Neural progenitor cell (in vitro differentiated cells): ENCODE data around the gene MAGI2. TPM values are rescaled to one million over a fixed set of nuclear protein-coding genes. Genes with fewer than 3 reads are reported as not detected.

Experiments
- DNase-seq: peaks from one replicate; pipeline ENCODE4 v3.0.0-alpha.2; 2016; ENCODE audit warnings: low spot score
- H2AFZ ChIP-seq: fragments of 200-600 bp; sonication (generic); replicated peaks from 2 replicates; pipeline ENCODE4 v1.6.1; 2016; ENCODE audit warnings: antibody characterized with exemption
- H3F3A ChIP-seq: fragments of 200-600 bp; sonication (generic); 2 replicates; pipeline ENCODE4 v1.6.1; 2016; ENCODE audit warnings: antibody characterized with exemption, low read depth
- H3K27ac ChIP-seq: fragments of 200-600 bp; sonication (generic); 2 replicates; pipeline ENCODE4 v1.5.1; 2016; ENCODE audit warnings: mild to moderate bottlenecking
- H3K27me3 ChIP-seq: fragments of 200-600 bp; sonication (generic); 2 replicates; pipeline ENCODE4 v1.6.1; 2016; ENCODE audit warnings: mild to moderate bottlenecking, moderate library complexity
- H3K36me3 ChIP-seq: fragments of 200-600 bp; sonication (generic); 2 replicates; pipeline ENCODE4 v1.5.1; 2016
- H3K4me1 ChIP-seq: fragments of 200-600 bp; sonication (generic); 2 replicates; pipeline ENCODE4 v1.6.1; 2016; ENCODE audit warnings: mixed run types
- H3K4me2 ChIP-seq: fragments of 200-600 bp; sonication (generic); 2 replicates; pipeline ENCODE4 v1.6.1; 2016
- H3K4me3 ChIP-seq: fragments of 200-600 bp; sonication (generic); 2 replicates; pipeline ENCODE4 v1.5.1; 2016
- H3K79me2 ChIP-seq: fragments of 200-600 bp; sonication (generic); 2 replicates; pipeline ENCODE4 v1.6.1; 2016; ENCODE audit warnings: low read depth
- H3K9ac ChIP-seq: fragments of 200-600 bp; sonication (generic); 2 replicates; pipeline ENCODE4 v1.6.1; 2016
- H3K9me3 ChIP-seq: fragments of 200-600 bp; sonication (generic); 2 replicates; pipeline ENCODE4 v1.5.1; 2016; ENCODE audit warnings: low read depth
- H4K20me1 ChIP-seq: fragments of 200-600 bp; sonication (generic); 2 replicates; pipeline ENCODE4 v1.6.1; 2016; ENCODE audit warnings: low read depth
- H3K27ac Mint-ChIP-seq: 3 replicates; pipeline ENCODE4 v1.8.0; 2021; ENCODE audit warnings: mixed read lengths
- H3K27me3 Mint-ChIP-seq: 2 replicates; pipeline ENCODE4 v1.8.0; 2022; ENCODE audit warnings: low read depth, mild to moderate bottlenecking, inconsistent platforms, moderate library complexity, mixed read lengths; ENCODE audit not compliant: insufficient read depth
- H3K36me3 Mint-ChIP-seq: 3 replicates; pipeline ENCODE4 v1.8.0; 2021; ENCODE audit warnings: mixed read lengths
- H3K4me1 Mint-ChIP-seq: 3 replicates; pipeline ENCODE4 v1.8.0; 2021; ENCODE audit warnings: mixed read lengths
- H3K4me3 Mint-ChIP-seq: 3 replicates; pipeline ENCODE4 v1.8.0; 2021; ENCODE audit warnings: mild to moderate bottlenecking, moderate library complexity, mixed read lengths
- H3K9me3 Mint-ChIP-seq: 3 replicates; pipeline ENCODE4 v1.8.0; 2020; ENCODE audit warnings: mixed read lengths
- EZH2 ChIP-seq: fragments of 200-600 bp; sonication (generic); IDR thresholded peaks from 2 replicates; pipeline ENCODE4 v1.6.1; 2017; ENCODE audit warnings: antibody characterized with exemption, mild to moderate bottlenecking, moderate library complexity
- EZH2phosphoT487 ChIP-seq: fragments of 200-600 bp; sonication (generic); IDR thresholded peaks from 2 replicates; pipeline ENCODE4 v1.6.1; 2017; ENCODE audit warnings: antibody characterized with exemption
- total RNA-seq: library from RNA; depleted of rRNA; stranded (reverse); fragments of >200 nt; gene quantifications from 2 replicates; pipeline ENCODE4 v1.2.3, GENCODE V29; 2015; ENCODE audit warnings: low replicate concordance
- TF ChIP-seq, protein P1 (sequence below): fragments of 200-600 bp; sonication (generic); IDR thresholded peaks from 2 replicates; pipeline ENCODE4 v1.5.1; 2017; ENCODE audit warnings: antibody characterized with exemption, mild to moderate bottlenecking

The MAGI2 gene
- total RNA-seq, 1 donor from 2014 or later, result 5.8 TPM

DNA sequence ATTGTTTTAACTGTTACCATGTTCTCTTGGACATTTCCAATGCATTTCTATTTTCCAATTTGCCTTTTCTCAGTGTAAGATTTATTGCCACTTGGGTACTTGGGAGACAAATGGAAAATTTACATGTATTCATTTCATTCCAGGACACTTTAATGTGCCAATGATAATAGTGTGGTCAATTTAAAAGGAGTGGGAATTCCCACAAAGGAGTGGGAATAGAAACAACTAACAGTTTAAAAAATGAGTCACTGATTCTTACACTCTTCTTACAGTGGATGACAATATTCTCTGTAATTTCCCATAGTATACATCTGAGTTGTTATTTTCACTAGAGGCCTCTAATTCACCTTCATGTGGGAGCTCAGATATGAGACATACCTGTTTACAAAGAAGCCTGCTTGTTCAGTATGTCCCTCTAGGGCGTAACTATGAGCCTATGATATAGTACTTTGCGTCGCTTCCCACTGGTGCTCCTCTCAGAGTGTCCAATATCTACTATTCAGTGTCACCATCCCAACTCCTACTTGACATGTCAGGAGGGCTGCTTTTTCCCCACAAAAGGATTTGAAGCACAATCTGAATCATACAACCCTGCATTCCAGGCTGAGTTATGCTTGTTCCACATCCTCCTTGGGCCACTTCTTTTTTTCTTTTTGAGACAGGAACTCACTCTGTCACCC is 1353.6 kb downstream of the MAGI2 start:
- Mint-ChIP-seq H3K9me3 (no peaks in the 10 kb centered on the region), H3K27me3 (peaks cover 4% of the 10 kb centered on the region), H3K36me3 (no peaks in the 10 kb centered on the region), H3K4me3 (no peak overlapping the region), H3K27ac (no peak overlapping the region), H3K4me1 (peaks cover 2% of the 10 kb centered on the region)
- Histone ChIP-seq H3K27ac (no peak overlapping the region), H3F3A (no peaks in the 10 kb centered on the region), H4K20me1 (no peaks in the 10 kb centered on the region), H3K4me1 (no peaks in the 10 kb centered on the region), H3K4me2 (no peak overlapping the region), H3K36me3 (no peaks in the 10 kb centered on the region), H3K9me3 (no peaks in the 10 kb centered on the region), H2AFZ (no peak overlapping the region), H3K79me2 (no peaks in the 10 kb centered on the region), H3K4me3 (no peak overlapping the region), H3K9ac (no peak overlapping the region), H3K27me3 (no peaks in the 10 kb centered on the region)
- TF ChIP-seq EZH2phosphoT487 (no peak), EZH2 (no peak)
- TF ChIP-seq, protein P1, sequence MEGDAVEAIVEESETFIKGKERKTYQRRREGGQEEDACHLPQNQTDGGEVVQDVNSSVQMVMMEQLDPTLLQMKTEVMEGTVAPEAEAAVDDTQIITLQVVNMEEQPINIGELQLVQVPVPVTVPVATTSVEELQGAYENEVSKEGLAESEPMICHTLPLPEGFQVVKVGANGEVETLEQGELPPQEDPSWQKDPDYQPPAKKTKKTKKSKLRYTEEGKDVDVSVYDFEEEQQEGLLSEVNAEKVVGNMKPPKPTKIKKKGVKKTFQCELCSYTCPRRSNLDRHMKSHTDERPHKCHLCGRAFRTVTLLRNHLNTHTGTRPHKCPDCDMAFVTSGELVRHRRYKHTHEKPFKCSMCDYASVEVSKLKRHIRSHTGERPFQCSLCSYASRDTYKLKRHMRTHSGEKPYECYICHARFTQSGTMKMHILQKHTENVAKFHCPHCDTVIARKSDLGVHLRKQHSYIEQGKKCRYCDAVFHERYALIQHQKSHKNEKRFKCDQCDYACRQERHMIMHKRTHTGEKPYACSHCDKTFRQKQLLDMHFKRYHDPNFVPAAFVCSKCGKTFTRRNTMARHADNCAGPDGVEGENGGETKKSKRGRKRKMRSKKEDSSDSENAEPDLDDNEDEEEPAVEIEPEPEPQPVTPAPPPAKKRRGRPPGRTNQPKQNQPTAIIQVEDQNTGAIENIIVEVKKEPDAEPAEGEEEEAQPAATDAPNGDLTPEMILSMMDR, result no peak
- DNase-seq, result no peak

DNA sequence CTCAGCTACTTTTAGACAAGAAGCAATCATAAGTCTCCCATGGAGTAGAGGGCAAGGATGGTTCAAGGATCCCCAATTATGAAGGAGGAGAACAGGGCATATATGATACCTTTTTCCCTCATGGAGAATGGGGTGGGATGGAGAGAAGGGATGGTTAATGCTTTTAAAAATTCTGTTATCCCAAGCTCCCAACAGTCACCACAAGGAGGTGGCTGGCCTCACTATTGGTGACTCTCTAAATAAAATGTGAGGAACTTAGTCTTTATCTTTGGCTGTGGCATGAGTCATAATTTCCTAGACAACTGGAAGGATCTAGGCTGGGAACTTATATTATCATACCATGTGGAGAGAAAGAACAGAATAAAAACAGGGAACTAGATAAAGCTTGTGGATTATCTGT is 1357.9 kb downstream of the MAGI2 start:
- no peak overlapping the region for H3K4me2 ChIP-seq
- no peak for DNase-seq
- no peaks in the 10 kb centered on the region for H3K36me3 Mint-ChIP-seq
- no peak overlapping the region for H2AFZ ChIP-seq
- TF ChIP-seq, protein P1, result no peak
- no peak for TF ChIP-seq EZH2phosphoT487
- TF ChIP-seq EZH2, result no peak
- no peaks in the 10 kb centered on the region for H3K36me3 ChIP-seq
- H3K4me3 ChIP-seq, result no peak overlapping the region
- H3K27ac ChIP-seq, result no peak overlapping the region
- H3K4me3 Mint-ChIP-seq, result no peak overlapping the region
- H3F3A ChIP-seq, result no peaks in the 10 kb centered on the region
- no peak overlapping the region for H3K9ac ChIP-seq
- H3K9me3 ChIP-seq, result no peaks in the 10 kb centered on the region
- no peaks in the 10 kb centered on the region for H3K27me3 ChIP-seq
- no peaks in the 10 kb centered on the region for H4K20me1 ChIP-seq
- H3K4me1 ChIP-seq, result no peaks in the 10 kb centered on the region
- peaks cover 4% of the 10 kb centered on the region for H3K4me1 Mint-ChIP-seq
- no peaks in the 10 kb centered on the region for H3K27me3 Mint-ChIP-seq
- no peak overlapping the region for H3K27ac Mint-ChIP-seq
- no peaks in the 10 kb centered on the region for H3K79me2 ChIP-seq
- no peaks in the 10 kb centered on the region for H3K9me3 Mint-ChIP-seq

DNA sequence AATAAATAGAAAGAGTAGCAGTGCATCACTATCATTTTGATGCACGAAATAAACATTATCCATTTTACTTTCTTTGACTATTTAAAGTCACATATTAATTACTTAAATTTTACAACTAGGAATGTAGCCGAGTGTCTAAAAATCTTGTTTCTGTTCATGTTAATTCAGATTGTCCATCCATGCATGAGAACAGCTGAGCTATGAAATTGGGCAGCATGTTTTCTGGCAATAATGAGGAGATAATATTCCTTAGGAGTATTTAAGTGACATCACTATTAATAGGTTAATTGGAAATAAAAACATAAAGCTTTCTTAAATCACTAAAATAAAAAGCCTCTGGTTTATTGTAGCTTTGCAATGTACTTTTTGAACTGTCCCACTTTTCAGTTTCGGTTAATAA is 1361.1 kb downstream of the MAGI2 start:
- H3K9me3 Mint-ChIP-seq, result no peaks in the 10 kb centered on the region
- H4K20me1 ChIP-seq, result no peaks in the 10 kb centered on the region
- H3K9me3 ChIP-seq, result no peaks in the 10 kb centered on the region
- no peak overlapping the region for H3K27ac ChIP-seq
- H3K27me3 Mint-ChIP-seq, result no peaks in the 10 kb centered on the region
- no peaks in the 10 kb centered on the region for H3K27me3 ChIP-seq
- TF ChIP-seq EZH2phosphoT487 (no peak), EZH2 (no peak)
- TF ChIP-seq, protein P1, result no peak
- no peaks in the 10 kb centered on the region for H3K36me3 Mint-ChIP-seq
- no peaks in the 10 kb centered on the region for H3F3A ChIP-seq
- H3K4me1 ChIP-seq, result no peaks in the 10 kb centered on the region
- H3K36me3 ChIP-seq, result no peaks in the 10 kb centered on the region
- H3K4me3 Mint-ChIP-seq, result no peak overlapping the region
- no peak overlapping the region for H3K27ac Mint-ChIP-seq
- peaks cover 4% of the 10 kb centered on the region for H3K4me1 Mint-ChIP-seq
- no peak for DNase-seq
- no peak overlapping the region for H2AFZ ChIP-seq
- H3K4me2 ChIP-seq, result no peak overlapping the region
- no peak overlapping the region for H3K9ac ChIP-seq
- no peaks in the 10 kb centered on the region for H3K79me2 ChIP-seq
- H3K4me3 ChIP-seq, result no peak overlapping the region
